HepG2 (cell line): ENCODE results near the gene C2orf92. TPM values are rescaled to one million over a fixed set of nuclear protein-coding genes. Genes with fewer than 3 reads are reported as not detected.
A peak's percentile ranks its signal among the peaks of the same experiment; 100 is the strongest.

Source experiments
- ATAC-seq: fragments of 200-7000 bp; cut with Tn5 transposase; 3 replicates; pipeline ENCODE4 v1.9.1; 2020; ENCODE audit warnings: mild to moderate bottlenecking, moderate library complexity
- BruUV-seq: library from RNA; stranded (reverse); fragments of 400-500 nt; replicated peaks from 2 replicates; lab custom pipeline; 2021; lab: Mats Ljungman, UMichigan
- CTCF ChIA-PET: fragments of 300-600 bp; formaldehyde crosslinking; extraction: SDS; loops from one replicate; lab custom pipeline; 2021; ENCODE audit warnings: low total read pairs, inconsistent platforms, low intra/inter-chr PET ratio; lab: Yijun Ruan, JAX
- POLR2A ChIA-PET: fragments of 350-600 bp; sonication (Branson Sonifier 250); formaldehyde crosslinking; loops from one replicate; lab custom pipeline; 2020; ENCODE audit warnings: antibody characterized with exemption, inconsistent platforms; lab: Yijun Ruan, JAX
- DNase-seq: peaks from one replicate; pipeline ENCODE4 v3.0.0-alpha.2; 2015; ENCODE audit warnings: low spot score
- FAIRE-seq: peaks from 3 replicates; lab custom pipeline; 2011; peaks lifted over from hg19 to GRCh38; lab: Jason Lieb, UNC
- H2AFZ ChIP-seq: one replicate; pipeline ENCODE4 v1.6.1; 2011; ENCODE audit warnings: low read length, inconsistent platforms
- H3K27ac ChIP-seq: fragments of 300-600 bp; 3 replicates; pipeline ENCODE4 v1.8.0; 2011; ENCODE audit warnings: mixed run types, mild to moderate bottlenecking, mixed read lengths, low read length, inconsistent platforms; ENCODE audit not compliant: insufficient read depth; ENCODE audit errors: extremely low read length
- H3K27me3 ChIP-seq, 2 experiments: fragments of 200-600 bp in 1 of 2; 2 replicates in 1 of 2; 3 replicates in 1 of 2; pipeline versions ENCODE4 v1.6.0 to v1.8.0; 2011; ENCODE audit warnings: low read length in 2 of 2, mild to moderate bottlenecking in 2 of 2, moderate library complexity in 2 of 2, inconsistent platforms in 1 of 2; ENCODE audit not compliant: insufficient read depth in 2 of 2, control insufficient read depth in 1 of 2
- H3K36me3 ChIP-seq, 2 experiments: fragments of 200-600 bp in 1 of 2; replicated peaks in 1 of 2; 2 replicates in 1 of 2; 3 replicates in 1 of 2; pipeline versions ENCODE4 v1.5.1 to v1.8.0; 2011; ENCODE audit warnings: low read length in 2 of 2, inconsistent platforms in 1 of 2; ENCODE audit not compliant: insufficient read depth in 2 of 2, control insufficient read depth in 1 of 2
- H3K4me1 ChIP-seq: 2 replicates; pipeline ENCODE4 v1.5.1; 2012; ENCODE audit warnings: low read length, inconsistent platforms; ENCODE audit not compliant: insufficient read depth
- H3K4me2 ChIP-seq: 2 replicates; pipeline ENCODE4 v1.6.0; 2011; ENCODE audit warnings: low read depth, low read length, inconsistent platforms
- H3K4me3 ChIP-seq, 3 experiments: fragments of 200-600 bp in 1 of 3; sonication (generic), shearing (Covaris generic) in 1 of 3; replicated peaks in 1 of 3; 2 replicates each; pipeline ENCODE4 v1.5.1; 2011 to 2016; ENCODE audit warnings: low read length in 3 of 3, inconsistent platforms in 2 of 3, low read depth in 2 of 3, mild to moderate bottlenecking in 2 of 3, control low read depth in 1 of 3, mixed read lengths in 1 of 3; ENCODE audit not compliant: insufficient read depth in 1 of 3
- H3K79me2 ChIP-seq: one replicate; pipeline ENCODE4 v1.6.1; 2011; ENCODE audit warnings: low read length, inconsistent platforms; ENCODE audit not compliant: insufficient read depth
- H3K9ac ChIP-seq: 2 replicates; pipeline ENCODE4 v1.6.0; 2011; ENCODE audit warnings: mild to moderate bottlenecking, low read depth, low read length, inconsistent platforms; ENCODE audit not compliant: insufficient read depth
- H3K9me3 ChIP-seq: 2 replicates; pipeline ENCODE4 v1.5.1; 2012; ENCODE audit warnings: mild to moderate bottlenecking, low read length
- H4K20me1 ChIP-seq: 2 replicates; pipeline ENCODE4 v1.6.0; 2011; ENCODE audit warnings: inconsistent platforms, mild to moderate bottlenecking, low read length, moderate library complexity; ENCODE audit not compliant: insufficient read depth
- HNF4A ChIP-seq: sonication (generic); formaldehyde crosslinking; IDR thresholded peaks from 2 replicates; pipeline ENCODE4 v1.4.0; 2020; ENCODE audit warnings: missing genetic modification reagents
- HNF4G ChIP-seq, 2 experiments: sonication (generic) in 1 of 2; formaldehyde crosslinking in 1 of 2; IDR thresholded peaks; 2 replicates each; pipeline versions ENCODE4 v1.4.0 to v1.6.1; 2011 to 2020; ENCODE audit warnings: borderline replicate concordance in 2 of 2, low read depth in 2 of 2, mild to moderate bottlenecking in 2 of 2, low read length in 1 of 2, missing genetic modification reagents in 1 of 2, moderate library complexity in 1 of 2
- ZNF441 ChIP-seq: sonication (generic); formaldehyde crosslinking; IDR thresholded peaks from 2 replicates; pipeline ENCODE4 v1.7.0; 2021; ENCODE audit warnings: missing genetic modification reagents, borderline replicate concordance
- WGBS: methylation state at CpG from one replicate; pipeline ENCODE4 v1.1.6; 2017; ENCODE audit warnings: low lambda C conversion rate; 5-methylcytosine and 5-hydroxymethylcytosine counted together
- in situ Hi-C: cut with HindIII; loops from 2 replicates; pipeline ENCODE4 v1.10.0; 2017; ENCODE audit warnings: low pct_unique_long_range_greater_than_20kb; ENCODE audit not compliant: extremely low pct_ligation_motif_present
- intact Hi-C: fragments of 100-400 bp; cut with micrococcal nuclease; formaldehyde crosslinking; loops from one replicate; pipeline ENCODE4 v1.10.0; 2022; ENCODE audit not compliant: unreplicated experiment
- polyA plus RNA-seq, 8 experiments: library from polyadenylated mRNA; depleted of rRNA in 3 of 8; stranded (reverse) in 7 of 8; unstranded in 1 of 8; fragments of >200 nt; fragmentation: Illumina TruSeq in 4 of 8; extraction: Trizol in 4 of 8; gene quantifications; 2 replicates each; pipeline versions ENCODE4 v1.2.1 to v1.2.3, GENCODE V29; 2011 to 2016; ENCODE audit warnings: low read depth in 4 of 8, missing spikeins in 1 of 8, mixed read lengths in 1 of 8; ENCODE audit not compliant: insufficient read depth in 1 of 8
- total RNA-seq, 5 experiments: library from RNA; depleted of rRNA; stranded (reverse); fragments of >200 nt; fragmentation: Illumina TruSeq; extraction: Trizol; gene quantifications; 2 replicates each; pipeline ENCODE4 v1.2.3, GENCODE V29; 2016; ENCODE audit warnings: low read depth in 1 of 5
- TF ChIP-seq, protein P1 (sequence below): sonication (generic); formaldehyde crosslinking; IDR thresholded peaks from 2 replicates; pipeline ENCODE4 v1.4.0; 2020; ENCODE audit warnings: mild to moderate bottlenecking, missing genetic modification reagents, borderline replicate concordance

Gene C2orf92
- total and polyA plus RNA-seq, 2 of the 13 experiments (the other 11 are each of a cell fraction or from before 2014, with no cell fraction given): 4.9 to 5.0 TPM

DNA sequence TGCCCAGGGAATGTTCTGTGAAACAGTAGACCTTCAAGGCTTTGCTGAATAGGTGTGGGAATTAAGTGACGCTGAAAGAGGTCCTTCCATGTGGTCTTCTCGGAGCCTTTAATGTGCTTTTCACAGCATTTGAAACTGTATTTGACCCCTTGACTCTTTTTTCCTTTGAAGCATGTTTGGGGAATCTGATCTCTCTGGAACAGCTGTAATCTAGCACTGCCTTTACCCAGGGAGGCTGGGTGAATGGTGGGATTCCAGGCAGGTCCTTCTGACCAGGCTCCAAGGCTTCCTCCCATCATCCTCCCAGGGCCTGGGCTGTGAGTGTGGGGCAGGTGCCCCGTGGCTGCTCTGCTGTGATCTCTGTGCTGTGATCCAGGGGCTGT, 48.1 kb downstream of the C2orf92 start:
- Histone ChIP-seq H3K9ac (no peak overlapping the region), H2AFZ (no peak overlapping the region), H3K4me3 (no peak overlapping the region), H3K36me3 (no peaks in the 10 kb centered on the region), H3K9me3 (no peaks in the 10 kb centered on the region), H3K27me3 (peaks cover 0 to 13% of the 10 kb centered on the region in 2 experiments; a peak in 3 of 5 replicates), H3K4me1 (peaks cover 14% of the 10 kb centered on the region), H3K27ac (no peak overlapping the region), H4K20me1 (no peaks in the 10 kb centered on the region), H3K79me2 (no peaks in the 10 kb centered on the region), H3K4me2 (no peak overlapping the region)
- in situ Hi-C loops: no loop called here
- 2% methylated on average over 3 of the region's 3 CpGs for WGBS
- TF ChIP-seq HNF4A (CRISPR knock-in tag) (peak; percentile 27; the same call in 1 of the 2 replicates), HNF4G (IDR thresholded peaks at IDR 0.05; ENCODE audit: borderline replicate concordance, low read depth, low read length) (no peak), HNF4G (CRISPR knock-in tag; IDR thresholded peaks at IDR 0.05; ENCODE audit: borderline replicate concordance, low read depth) (no peak), ZNF441 (CRISPR knock-in tag) (no peak)
- TF ChIP-seq, protein P1, sequence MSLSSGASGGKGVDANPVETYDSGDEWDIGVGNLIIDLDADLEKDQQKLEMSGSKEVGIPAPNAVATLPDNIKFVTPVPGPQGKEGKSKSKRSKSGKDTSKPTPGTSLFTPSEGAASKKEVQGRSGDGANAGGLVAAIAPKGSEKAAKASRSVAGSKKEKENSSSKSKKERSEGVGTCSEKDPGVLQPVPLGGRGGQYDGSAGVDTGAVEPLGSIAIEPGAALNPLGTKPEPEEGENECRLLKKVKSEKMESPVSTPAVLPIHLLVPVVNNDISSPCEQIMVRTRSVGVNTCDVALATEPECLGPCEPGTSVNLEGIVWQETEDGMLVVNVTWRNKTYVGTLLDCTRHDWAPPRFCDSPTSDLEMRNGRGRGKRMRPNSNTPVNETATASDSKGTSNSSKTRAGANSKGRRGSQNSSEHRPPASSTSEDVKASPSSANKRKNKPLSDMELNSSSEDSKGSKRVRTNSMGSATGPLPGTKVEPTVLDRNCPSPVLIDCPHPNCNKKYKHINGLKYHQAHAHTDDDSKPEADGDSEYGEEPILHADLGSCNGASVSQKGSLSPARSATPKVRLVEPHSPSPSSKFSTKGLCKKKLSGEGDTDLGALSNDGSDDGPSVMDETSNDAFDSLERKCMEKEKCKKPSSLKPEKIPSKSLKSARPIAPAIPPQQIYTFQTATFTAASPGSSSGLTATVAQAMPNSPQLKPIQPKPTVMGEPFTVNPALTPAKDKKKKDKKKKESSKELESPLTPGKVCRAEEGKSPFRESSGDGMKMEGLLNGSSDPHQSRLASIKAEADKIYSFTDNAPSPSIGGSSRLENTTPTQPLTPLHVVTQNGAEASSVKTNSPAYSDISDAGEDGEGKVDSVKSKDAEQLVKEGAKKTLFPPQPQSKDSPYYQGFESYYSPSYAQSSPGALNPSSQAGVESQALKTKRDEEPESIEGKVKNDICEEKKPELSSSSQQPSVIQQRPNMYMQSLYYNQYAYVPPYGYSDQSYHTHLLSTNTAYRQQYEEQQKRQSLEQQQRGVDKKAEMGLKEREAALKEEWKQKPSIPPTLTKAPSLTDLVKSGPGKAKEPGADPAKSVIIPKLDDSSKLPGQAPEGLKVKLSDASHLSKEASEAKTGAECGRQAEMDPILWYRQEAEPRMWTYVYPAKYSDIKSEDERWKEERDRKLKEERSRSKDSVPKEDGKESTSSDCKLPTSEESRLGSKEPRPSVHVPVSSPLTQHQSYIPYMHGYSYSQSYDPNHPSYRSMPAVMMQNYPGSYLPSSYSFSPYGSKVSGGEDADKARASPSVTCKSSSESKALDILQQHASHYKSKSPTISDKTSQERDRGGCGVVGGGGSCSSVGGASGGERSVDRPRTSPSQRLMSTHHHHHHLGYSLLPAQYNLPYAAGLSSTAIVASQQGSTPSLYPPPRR (CRISPR knock-in tag): no peak
- ATAC-seq (no peak), DNase-seq (no peak), FAIRE-seq (no peak)
- intact Hi-C loops: loop anchor here (10.0 kb wide), 1 partner anchor 547 kb away; no protein-coding TSS in a partner anchor
- BruUV-seq: no TSS peak
- ChIA-PET POLR2A (no interaction called here), CTCF (no interaction called here)
